Activated CD4-positive, alpha-beta T cell treated with anti-CD3 and anti-CD28 coated beads for 1 hour (primary cell): Measurements from ENCODE around the gene MRPS18B.

Source experiments
- DNase-seq: peaks from one replicate; pipeline ENCODE4 v3.0.0-alpha.2; 2020

MRPS18B gene

GRCh38 chr6:30610065-30610464, 7.6 kb upstream of the MRPS18B start:
- DNase-seq, result no peak

- DNase-seq, result no peak
Observed at GRCh38 chr6:30611150-30611855, 6.3 kb upstream of the MRPS18B start.

GRCh38 chr6:30611856-30612194, 5.8 kb upstream of the MRPS18B start:
- no peak for DNase-seq

- no peak for DNase-seq
Observed at GRCh38 chr6:30612213-30612612, 5.4 kb upstream of the MRPS18B start.

- DNase-seq, result no peak
Observed at GRCh38 chr6:30612687-30613248, 4.9 kb upstream of the MRPS18B start.

- no peak for DNase-seq
Observed at GRCh38 chr6:30613251-30614043, 4.2 kb upstream of the MRPS18B start.

- DNase-seq, result no peak
Observed at GRCh38 chr6:30614044-30614842, 3.4 kb upstream of the MRPS18B start.

- peak; percentile 76 for DNase-seq
Observed at GRCh38 chr6:30614843-30615218, 2.8 kb upstream of the MRPS18B start.

- DNase-seq, result no peak
Observed at GRCh38 chr6:30615219-30615957, 2.3 kb upstream of the MRPS18B start.

GRCh38 chr6:30615958-30616810, 1.5 kb upstream of the MRPS18B start:
- DNase-seq, result no peak

GRCh38 chr6:30616811-30617564, 652 bp upstream of the MRPS18B start, which contains the start of gene PPP1R10:
Gene PPP1R10 (minus strand): TSS chr6:30617243. CDS start chr6:30609944, 7,299 bp downstream.
- DNase-seq, result peak; percentile 97

- DNase-seq, result no peak
Observed at GRCh38 chr6:30618270-30618797, 694 bp downstream of the MRPS18B start.

GRCh38 chr6:30619561-30619960, 1.9 kb downstream of the MRPS18B start:
- no peak for DNase-seq

GRCh38 chr6:30625511-30625910, 7.9 kb downstream of the MRPS18B start:
- DNase-seq, result no peak

GRCh38 chr6:30626484-30627366, 9.1 kb downstream of the MRPS18B start, which contains the start of gene ATAT1:
Gene ATAT1 (plus strand): TSS chr6:30626874.
- peak; percentile 81 for DNase-seq

GRCh38 chr6:30635834-30636233, 18.2 kb downstream of the MRPS18B start:
- DNase-seq, result no peak

- no peak for DNase-seq
Observed at GRCh38 chr6:30640481-30640880, 22.8 kb downstream of the MRPS18B start.

- no peak for DNase-seq
Observed at GRCh38 chr6:30641048-30641447, 23.4 kb downstream of the MRPS18B start.

- no peak for DNase-seq
Observed at GRCh38 chr6:30643656-30644055, 26.0 kb downstream of the MRPS18B start.
